Activated naive CD4-positive, alpha-beta T cell treated with anti-CD3 and anti-CD28 coated beads, Interleukin-2, amount 50 U/mL, for 24 hours (primary cell): ENCODE data around the gene MRPS33.
"Not testable (repeated sequence)": the region's sequence is repeated elsewhere in the genome, so short reads cannot be mapped to it uniquely, and the experiment has no call there.

Experiments used
- H3K27ac Mint-ChIP-seq: one replicate; pipeline ENCODE4 v1.8.0; 2021; ENCODE audit warnings: mild to moderate bottlenecking, mixed read lengths
- H3K27me3 Mint-ChIP-seq: one replicate; pipeline ENCODE4 v1.8.0; 2021; ENCODE audit warnings: mixed read lengths
- H3K36me3 Mint-ChIP-seq: one replicate; pipeline ENCODE4 v1.8.0; 2021; ENCODE audit warnings: mixed read lengths
- H3K4me1 Mint-ChIP-seq: one replicate; pipeline ENCODE4 v1.8.0; 2021; ENCODE audit warnings: mixed read lengths
- H3K4me3 Mint-ChIP-seq: one replicate; pipeline ENCODE4 v1.8.0; 2021; ENCODE audit warnings: mild to moderate bottlenecking, mixed read lengths
- H3K9me3 Mint-ChIP-seq: one replicate; pipeline ENCODE4 v1.8.0; 2021; ENCODE audit warnings: mixed read lengths

Gene MRPS33

DNA sequence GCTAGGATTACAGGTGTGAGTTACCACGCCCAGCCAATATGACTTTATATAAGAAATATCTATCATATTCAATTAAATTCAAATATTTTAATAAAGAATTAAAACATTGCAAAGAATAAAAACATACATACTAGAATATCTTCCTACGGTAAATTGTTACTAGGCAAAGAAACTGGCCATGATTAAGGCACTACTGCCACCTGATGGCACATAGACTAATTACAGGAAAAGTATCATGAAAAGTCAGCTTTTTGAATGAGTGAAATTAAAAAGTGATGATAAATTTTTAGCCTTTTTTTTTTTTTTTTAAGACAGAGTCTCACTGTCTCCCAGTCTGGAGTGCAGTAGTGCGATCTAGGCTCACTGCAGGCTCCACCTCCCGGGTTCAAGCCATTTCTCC, 30.9 kb downstream of the MRPS33 start:
- no peak overlapping the region for H3K4me3 Mint-ChIP-seq
- H3K27me3 Mint-ChIP-seq: peaks cover 2% of the 10 kb centered on the region
- no peaks in the 10 kb centered on the region for H3K36me3 Mint-ChIP-seq
- peaks cover 4% of the 10 kb centered on the region for H3K9me3 Mint-ChIP-seq
- no peak overlapping the region for H3K27ac Mint-ChIP-seq
- H3K4me1 Mint-ChIP-seq: no peaks in the 10 kb centered on the region

- Mint-ChIP-seq H3K4me1 (peaks cover under 1% of the 10 kb centered on the region), H3K27ac (no peak overlapping the region), H3K9me3 (peaks cover 4% of the 10 kb centered on the region), H3K27me3 (peaks cover 2% of the 10 kb centered on the region), H3K36me3 (no peaks in the 10 kb centered on the region), H3K4me3 (no peak overlapping the region)
These were observed 32.2 kb downstream of the MRPS33 start for GRCh38 chr7:140982508-140982907.

- no peak overlapping the region for H3K27ac Mint-ChIP-seq
- H3K4me3 Mint-ChIP-seq: no peak overlapping the region
- peaks cover 2% of the 10 kb centered on the region for H3K27me3 Mint-ChIP-seq
- peaks cover 4% of the 10 kb centered on the region for H3K9me3 Mint-ChIP-seq
- peaks cover 4% of the 10 kb centered on the region for H3K4me1 Mint-ChIP-seq
- no peaks in the 10 kb centered on the region for H3K36me3 Mint-ChIP-seq
These were observed 32.8 kb downstream of the MRPS33 start for GRCh38 chr7:140981951-140982350.

- Mint-ChIP-seq H3K27ac (no peak overlapping the region), H3K36me3 (no peaks in the 10 kb centered on the region)
These were observed 37.0 kb downstream of the MRPS33 start for GRCh38 chr7:140977741-140978140.

GRCh38 chr7:140972876-140973829, 41.6 kb downstream of the MRPS33 start:
- H3K27ac Mint-ChIP-seq: no peak overlapping the region
- no peaks in the 10 kb centered on the region for H3K9me3 Mint-ChIP-seq
- H3K36me3 Mint-ChIP-seq: no peaks in the 10 kb centered on the region
- H3K4me1 Mint-ChIP-seq: peaks cover 4% of the 10 kb centered on the region
- H3K27me3 Mint-ChIP-seq: no peaks in the 10 kb centered on the region
- no peak overlapping the region for H3K4me3 Mint-ChIP-seq

More at GRCh38 chr7:140977741-140978140, 37.0 kb downstream of the MRPS33 start:
- Mint-ChIP-seq H3K4me1 (peaks cover 4% of the 10 kb centered on the region), H3K9me3 (no peaks in the 10 kb centered on the region), H3K4me3 (no peak overlapping the region), H3K27me3 (no peaks in the 10 kb centered on the region)

- H3K36me3 Mint-ChIP-seq: no peaks in the 10 kb centered on the region
- no peak overlapping the region for H3K4me3 Mint-ChIP-seq
- H3K9me3 Mint-ChIP-seq: no peaks in the 10 kb centered on the region
- no peaks in the 10 kb centered on the region for H3K27me3 Mint-ChIP-seq
- no peak overlapping the region for H3K27ac Mint-ChIP-seq
- H3K4me1 Mint-ChIP-seq: peaks cover 2% of the 10 kb centered on the region
These were observed 42.4 kb downstream of the MRPS33 start for GRCh38 chr7:140972344-140972743.

- Mint-ChIP-seq H3K27ac (no peak overlapping the region), H3K4me3 (no peak overlapping the region), H3K27me3 (no peaks in the 10 kb centered on the region)
These were observed 47.3 kb downstream of the MRPS33 start for GRCh38 chr7:140967438-140967837.

DNA sequence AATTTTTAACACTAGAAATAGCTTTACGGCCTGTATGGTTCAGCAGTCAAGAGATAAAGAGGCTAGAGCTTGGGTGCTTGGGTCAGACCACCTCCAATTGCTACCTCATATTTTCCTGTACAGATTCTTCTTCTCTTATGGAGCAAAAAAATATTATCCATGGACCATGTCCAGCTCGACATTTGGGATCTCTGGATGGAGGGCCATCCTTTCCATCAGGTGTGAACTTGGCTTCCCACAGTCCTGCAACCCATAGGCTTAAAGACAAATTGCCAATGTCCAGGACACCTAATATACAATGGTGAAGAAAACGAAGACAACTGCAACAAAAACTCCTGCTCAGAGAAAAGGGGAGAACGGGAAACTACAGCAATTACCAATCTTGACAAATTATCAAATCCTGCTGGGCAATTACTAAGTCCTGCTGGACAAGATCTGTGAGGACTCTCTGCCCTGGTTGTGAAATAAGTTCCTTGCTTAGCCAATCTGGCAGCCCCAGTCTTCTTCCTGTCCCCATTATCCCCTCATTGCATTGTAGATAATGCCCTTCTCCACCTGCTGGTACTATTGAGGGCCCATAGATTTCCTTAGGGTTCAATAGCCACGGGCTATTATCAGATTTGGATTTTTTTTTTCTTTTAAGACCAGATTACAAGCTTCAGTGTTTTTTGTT, 48.1 kb downstream of the MRPS33 start:
- Mint-ChIP-seq H3K27me3 (no peaks in the 10 kb centered on the region), H3K9me3 (no peaks in the 10 kb centered on the region)

More at GRCh38 chr7:140967438-140967837, 47.3 kb downstream of the MRPS33 start:
- no peaks in the 10 kb centered on the region for H3K4me1 Mint-ChIP-seq
- H3K36me3 Mint-ChIP-seq: no peaks in the 10 kb centered on the region
- no peaks in the 10 kb centered on the region for H3K9me3 Mint-ChIP-seq

DNA sequence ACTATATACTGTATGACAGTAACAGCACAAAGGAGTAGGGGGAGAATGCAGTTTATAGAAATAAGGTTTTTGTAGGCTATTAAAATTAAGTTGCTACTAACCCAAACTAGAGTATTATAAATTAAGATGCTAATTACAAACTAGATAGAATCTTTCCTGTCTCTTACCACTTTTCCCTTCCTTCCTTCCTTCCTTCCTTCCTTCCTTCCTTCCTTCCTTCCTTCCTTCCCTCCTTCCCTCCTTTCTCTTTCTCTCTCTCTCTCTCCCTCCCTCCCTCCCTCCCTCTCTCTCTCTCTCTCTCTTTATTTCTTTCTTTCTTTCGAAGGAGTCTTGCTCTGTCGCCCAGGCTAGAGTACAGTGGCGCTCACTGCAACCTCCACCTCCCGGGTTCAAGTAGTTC, 53.6 kb downstream of the MRPS33 start:
- Mint-ChIP-seq H3K4me3 (no peak overlapping the region), H3K27me3 (no peaks in the 10 kb centered on the region), H3K4me1 (no peaks in the 10 kb centered on the region), H3K9me3 (no peaks in the 10 kb centered on the region), H3K27ac (no peak overlapping the region), H3K36me3 (no peaks in the 10 kb centered on the region)

More for the DNA sequence above, 48.1 kb downstream of the MRPS33 start:
- Mint-ChIP-seq H3K27ac (no peak overlapping the region), H3K36me3 (no peaks in the 10 kb centered on the region), H3K4me3 (no peak overlapping the region), H3K4me1 (no peaks in the 10 kb centered on the region)

GRCh38 chr7:140956997-140957396, 57.8 kb downstream of the MRPS33 start:
- H3K27ac Mint-ChIP-seq, H3K36me3 Mint-ChIP-seq, H3K9me3 Mint-ChIP-seq, H3K4me1 Mint-ChIP-seq, H3K27me3 Mint-ChIP-seq, H3K4me3 Mint-ChIP-seq: not testable (repeated sequence)
